Right lobe of liver (tissue), 6 donors: ENCODE data around the gene PPA2. TPM values are rescaled to one million over a fixed set of nuclear protein-coding genes. Genes with fewer than 3 reads are reported as not detected.

Experiments
- ATAC-seq, 4 donors: fragments of 200-7000 bp; cut with Tn5 transposase; one replicate each; pipeline ENCODE4 v1.9.1; 2020; ENCODE audit warnings: mild to moderate bottlenecking in 4 of 4, moderate library complexity in 4 of 4
- DNase-seq, 3 donors: peaks; one replicate each; pipeline ENCODE4 v3.0.0-alpha.2; 2020
- H3K27ac ChIP-seq, 3 donors: fragments of 200-600 bp; one replicate each; pipeline ENCODE4 v1.8.0; 2022
- H3K27me3 ChIP-seq, 2 donors: fragments of 200-600 bp; one replicate each; pipeline ENCODE4 v1.8.0; 2022
- H3K36me3 ChIP-seq, 4 donors: fragments of 200-600 bp; sonication (generic) in 1 of 4; one replicate each; pipeline versions ENCODE4 v1.5.1 to v1.8.0; 2017 to 2022; ENCODE audit warnings: control low read depth in 1 of 4
- H3K4me1 ChIP-seq, 4 donors: fragments of 200-600 bp; sonication (generic) in 1 of 4; one replicate each; pipeline versions ENCODE4 v1.5.1 to v1.8.0; 2017 to 2022; ENCODE audit warnings: control low read depth in 1 of 4
- H3K4me3 ChIP-seq, 3 donors: fragments of 200-600 bp; one replicate each; pipeline ENCODE4 v1.8.0; 2022
- H3K9me3 ChIP-seq, 4 donors: fragments of 200-600 bp; sonication (generic) in 1 of 4; one replicate each; pipeline versions ENCODE4 v1.5.1 to v1.8.0; 2017 to 2022; ENCODE audit warnings: control low read depth in 1 of 4
- CTCF ChIP-seq, 4 donors: fragments of 200-600 bp in 3 of 4; fragments of 450-650 bp in 1 of 4; IDR thresholded peaks; one replicate each; pipeline versions ENCODE4 v1.5.1 to v1.8.0; 2016 to 2022; ENCODE audit warnings: antibody characterized with exemption in 4 of 4, mild to moderate bottlenecking in 2 of 4
- POLR2A ChIP-seq: fragments of 450-650 bp; IDR thresholded peaks from one replicate; pipeline ENCODE4 v1.6.1; 2017; ENCODE audit warnings: antibody characterized with exemption, mild to moderate bottlenecking
- WGBS: methylation state at CpG from one replicate; pipeline ENCODE4 v1.1.6; 2018; ENCODE audit warnings: low coverage, low lambda C conversion rate; ENCODE audit not compliant: insufficient coverage; ENCODE audit errors: missing lambda C conversion rate; 5-methylcytosine and 5-hydroxymethylcytosine counted together
- intact Hi-C, 2 donors: fragments of 100-400 bp; cut with DNase I; formaldehyde crosslinking; loops; one replicate each; pipeline versions ENCODE4 v1.11.2 to v1.14.1; 2022
- total RNA-seq, 6 experiments: library from RNA; depleted of rRNA in 2 of 6; stranded (reverse); fragments of >200 nt in 2 of 6; fragmentation: NEBNext Ultra II Directional in 3 of 6; extraction: Animal tissue kit (Norgen Biotek cat#: 25700) in 3 of 6; gene quantifications; one replicate each; pipeline versions ENCODE4 v1.1.0 to v1.2.4, GENCODE V29; 2016 to 2023
- donor health status: DM: no; HTN: yes; CAD: no.
- donor health status: DM: no; HTN: no; CAD: no.
- donor health status: DM: no; HTN: no; CAD: no.
- donor health status: DM: no; HTN: yes; CAD: no.
- donor health status: DM: no; HTN: yes; CAD: no.

Gene PPA2
- total RNA-seq, 6 experiments from 2014 or later: 45.9 to 78.3 (median 65.1) TPM

GRCh38 chr4:105373324-105373723, 100.5 kb downstream of the PPA2 start:
- Histone ChIP-seq H3K27me3 (no peaks in the 10 kb centered on the region), H3K27ac (no peak overlapping the region), H3K36me3 (no peaks in the 10 kb centered on the region), H3K4me1 (no peaks in the 10 kb centered on the region), H3K9me3 (no peaks in the 10 kb centered on the region), H3K4me3 (no peak overlapping the region)
- TF ChIP-seq POLR2A (no peak), CTCF (IDR thresholded peaks at IDR 0.05) (no peak)
- no peak for DNase-seq
- 75% methylated on average over 3 of the region's 3 CpGs for WGBS
- no peak for ATAC-seq
- intact Hi-C loops: no loop called here

GRCh38 chr4:105369988-105370387, 103.9 kb downstream of the PPA2 start:
- Histone ChIP-seq H3K9me3 (no peaks in the 10 kb centered on the region), H3K27ac (no peak overlapping the region), H3K4me1 (no peaks in the 10 kb centered on the region), H3K36me3 (no peaks in the 10 kb centered on the region), H3K27me3 (no peaks in the 10 kb centered on the region), H3K4me3 (no peak overlapping the region)
- intact Hi-C loops: no loop called here
- no peak for DNase-seq
- 100% methylated on average over 1 of the region's 1 CpG for WGBS
- TF ChIP-seq CTCF (IDR thresholded peaks at IDR 0.05): no peak
- TF ChIP-seq POLR2A: no peak
- no peak for ATAC-seq

- TF ChIP-seq POLR2A (no peak), CTCF (IDR thresholded peaks at IDR 0.05) (no peak)
- intact Hi-C loops: no loop called here
Observed at GRCh38 chr4:105361053-105361452, 112.8 kb downstream of the PPA2 start.

GRCh38 chr4:105357258-105357980, 116.4 kb downstream of the PPA2 start:
- intact Hi-C loops: no loop called here

More at GRCh38 chr4:105361053-105361452, 112.8 kb downstream of the PPA2 start:
- H3K4me3 ChIP-seq: no peak overlapping the region
- DNase-seq (no peak), ATAC-seq (no peak)
- no peaks in the 10 kb centered on the region for H3K4me1 ChIP-seq
- no peaks in the 10 kb centered on the region for H3K27me3 ChIP-seq
- no peak overlapping the region for H3K27ac ChIP-seq
- H3K36me3 ChIP-seq: peaks cover 0 to 3% (median 0%) of the 10 kb centered on the region in 4 donors
- no peaks in the 10 kb centered on the region for H3K9me3 ChIP-seq

More at GRCh38 chr4:105357258-105357980, 116.4 kb downstream of the PPA2 start:
- TF ChIP-seq POLR2A (no peak), CTCF (IDR thresholded peaks at IDR 0.05) (no peak)
- Histone ChIP-seq H3K36me3 (peaks cover 0 to 3% (median 0%) of the 10 kb centered on the region in 4 donors), H3K9me3 (no peaks in the 10 kb centered on the region), H3K27me3 (no peaks in the 10 kb centered on the region), H3K4me1 (no peaks in the 10 kb centered on the region), H3K27ac (no peak overlapping the region), H3K4me3 (no peak overlapping the region)
- ATAC-seq (no peak), DNase-seq (no peak)
